DOHH2 (cell line): ENCODE measurements around the gene SPATA13.
"Not testable (repeated sequence)": the region's sequence is repeated elsewhere in the genome, so short reads cannot be mapped to it uniquely, and the experiment has no call there.

Experiments used
- CTCF ChIP-seq: fragments of 200-600 bp; sonication (generic); IDR thresholded peaks from one replicate; pipeline ENCODE4 v1.5.1; 2014; ENCODE audit warnings: antibody characterized with exemption, mild to moderate bottlenecking, low read depth, low read length; ENCODE audit not compliant: poor library complexity, severe bottlenecking
- EZH2phosphoT487 ChIP-seq: fragments of 200-600 bp; sonication (generic); IDR thresholded peaks from 2 replicates; pipeline ENCODE4 v1.6.1; 2017; ENCODE audit warnings: borderline replicate concordance, mild to moderate bottlenecking, antibody characterized with exemption, low read length, moderate library complexity, mixed read lengths

GRCh38 chr13:24309300-24309699 is 148.8 kb downstream of the SPATA13 start, which contains the start of gene C1QTNF9:
- not testable (repeated sequence) for TF ChIP-seq EZH2phosphoT487, CTCF
